Measurements from ENCODE around the gene TBC1D4.
"Not testable (repeated sequence)": the region's sequence is repeated elsewhere in the genome, so short reads cannot be mapped to it uniquely, and the experiment has no call there.

TBC1D4 gene

DNA sequence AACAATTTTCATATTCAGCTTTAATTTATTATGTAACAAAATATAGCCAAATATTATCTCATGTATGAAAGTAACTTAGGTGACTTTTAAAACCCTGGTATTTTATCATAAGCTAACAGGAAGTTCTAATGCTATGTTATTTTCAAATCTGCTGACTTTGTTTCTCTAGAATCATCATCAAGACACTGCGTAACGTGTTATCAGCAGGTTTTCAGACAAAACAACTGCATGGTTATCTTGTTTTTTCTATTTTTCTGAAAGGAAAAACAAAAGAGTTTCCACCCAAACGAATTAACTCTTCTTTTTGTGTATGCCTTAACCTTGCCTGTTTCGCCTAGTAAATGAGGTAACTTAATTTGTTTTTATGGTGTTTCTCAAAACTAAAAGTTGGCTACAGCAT, 156.3 kb downstream of the TBC1D4 start:
- DNase-seq (ENCODE audit: low read depth in 2 of 2), result no peak

DNA sequence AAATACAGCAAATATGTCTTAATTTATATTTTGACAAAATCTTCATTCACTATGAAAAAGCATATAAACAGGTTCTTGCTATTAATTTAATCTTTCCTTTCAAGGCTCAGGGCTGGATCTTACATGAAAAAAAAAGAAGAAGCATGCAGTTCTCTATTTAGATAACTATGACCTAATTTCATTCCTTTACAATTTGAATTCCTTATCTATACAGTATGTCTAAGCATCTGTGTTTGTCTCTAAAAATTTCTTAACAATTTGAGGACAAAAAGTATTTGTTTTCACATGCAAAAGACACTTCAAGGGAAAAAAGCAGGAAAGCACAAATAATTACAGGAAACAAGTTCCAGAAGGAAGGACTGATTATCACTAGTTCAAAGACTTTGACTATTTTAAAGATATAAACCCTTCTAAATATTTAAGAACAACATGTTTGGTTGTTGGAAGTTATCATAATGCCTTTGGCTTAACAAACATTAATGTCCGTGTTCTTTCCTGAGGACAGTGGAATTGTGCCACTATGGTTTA, 157.5 kb downstream of the TBC1D4 start:
- DNase-seq (ENCODE audit: low read depth in 2 of 2), result no peak

DNA sequence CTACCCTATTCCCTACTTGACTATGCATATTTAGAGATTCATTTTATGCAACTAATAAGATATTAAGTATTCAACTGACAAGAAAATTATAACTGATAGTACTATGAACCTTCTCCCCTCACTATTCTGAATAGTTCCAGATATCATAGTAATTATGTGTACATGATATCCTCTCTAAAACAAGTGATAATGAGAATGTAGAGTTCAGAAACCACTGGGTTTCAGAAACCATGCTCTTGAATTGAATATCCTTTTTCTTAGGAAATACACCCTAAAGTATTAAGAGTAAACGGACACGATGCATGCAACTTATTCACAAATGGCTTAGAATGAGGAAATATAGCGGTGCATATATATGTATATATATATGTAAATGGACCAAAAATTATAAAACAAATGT, 160.9 kb downstream of the TBC1D4 start:
- DNase-seq (ENCODE audit: low read depth in 2 of 2), result no peak

DNA sequence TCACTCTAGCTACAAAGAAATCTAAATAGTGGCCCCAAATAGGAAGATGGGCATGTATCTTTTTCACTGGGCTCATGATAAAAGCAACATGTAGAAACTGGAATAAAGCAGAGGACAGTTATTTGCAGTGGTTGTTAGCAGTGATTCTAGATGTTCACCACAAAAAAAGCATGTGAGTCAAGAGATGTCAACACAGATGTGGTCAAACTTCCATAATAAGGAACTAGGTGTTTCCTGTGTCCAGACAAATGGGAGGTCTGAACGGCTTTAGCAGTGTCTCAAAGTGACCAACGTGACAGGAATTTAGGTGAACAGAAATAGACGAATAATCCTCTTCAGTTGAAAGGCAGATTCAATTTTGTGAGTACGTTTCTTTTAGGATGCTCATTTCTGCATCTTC, 162.7 kb downstream of the TBC1D4 start:
- no peak for DNase-seq (ENCODE audit: low read depth in 2 of 2)

DNA sequence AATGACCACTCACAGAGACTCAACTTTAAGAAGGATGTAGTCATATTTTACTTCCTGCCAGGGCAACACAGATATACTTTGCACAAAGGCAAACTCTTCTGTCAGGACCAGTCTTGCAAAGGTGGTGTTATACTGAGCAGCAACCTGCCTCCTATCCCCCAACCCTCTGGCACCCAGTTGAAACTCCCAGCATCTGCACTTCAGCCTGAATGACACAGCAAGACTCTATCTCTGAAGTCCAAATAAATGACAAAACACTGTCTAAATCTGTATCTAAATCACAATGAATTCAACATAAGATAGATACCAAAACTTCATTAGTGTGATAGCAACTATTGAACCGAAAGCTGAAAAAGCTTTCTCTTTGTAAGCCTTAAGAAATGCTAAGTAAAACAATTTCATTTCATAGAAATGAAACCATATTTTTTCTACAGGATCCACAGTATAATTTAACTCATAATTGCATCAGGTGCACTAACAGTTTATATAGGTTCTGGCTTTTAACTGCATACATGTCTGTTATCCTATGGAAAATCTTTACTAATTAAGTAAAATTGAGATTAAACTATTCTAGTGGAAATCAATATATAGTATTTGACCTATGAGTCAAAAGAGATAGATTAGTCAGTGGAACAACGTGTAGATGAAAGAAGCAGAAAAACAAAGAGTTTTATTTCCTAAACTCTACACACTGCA, 163.7 kb downstream of the TBC1D4 start:
- no peak for DNase-seq (ENCODE audit: low read depth in 2 of 2)

DNA sequence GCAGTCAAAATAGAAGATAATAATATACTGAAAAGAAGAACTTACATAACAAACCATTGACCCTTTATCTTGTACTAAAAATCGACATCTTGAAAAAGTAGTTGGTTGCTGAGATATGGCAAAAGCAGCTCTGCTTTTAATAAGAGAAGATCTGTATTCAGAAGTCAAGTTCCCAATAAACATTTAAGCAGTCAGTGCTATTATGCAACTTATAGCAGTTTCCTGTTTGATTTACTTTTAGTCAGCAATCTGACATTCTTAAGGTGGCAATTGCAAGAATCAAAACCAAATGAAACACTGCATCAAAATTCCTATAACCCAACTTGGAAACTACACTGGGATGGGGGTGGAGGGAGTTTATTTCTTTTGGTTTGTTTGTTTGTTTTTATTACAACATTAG, 165.5 kb downstream of the TBC1D4 start:
- DNase-seq (ENCODE audit: low read depth in 2 of 2), result no peak

DNA sequence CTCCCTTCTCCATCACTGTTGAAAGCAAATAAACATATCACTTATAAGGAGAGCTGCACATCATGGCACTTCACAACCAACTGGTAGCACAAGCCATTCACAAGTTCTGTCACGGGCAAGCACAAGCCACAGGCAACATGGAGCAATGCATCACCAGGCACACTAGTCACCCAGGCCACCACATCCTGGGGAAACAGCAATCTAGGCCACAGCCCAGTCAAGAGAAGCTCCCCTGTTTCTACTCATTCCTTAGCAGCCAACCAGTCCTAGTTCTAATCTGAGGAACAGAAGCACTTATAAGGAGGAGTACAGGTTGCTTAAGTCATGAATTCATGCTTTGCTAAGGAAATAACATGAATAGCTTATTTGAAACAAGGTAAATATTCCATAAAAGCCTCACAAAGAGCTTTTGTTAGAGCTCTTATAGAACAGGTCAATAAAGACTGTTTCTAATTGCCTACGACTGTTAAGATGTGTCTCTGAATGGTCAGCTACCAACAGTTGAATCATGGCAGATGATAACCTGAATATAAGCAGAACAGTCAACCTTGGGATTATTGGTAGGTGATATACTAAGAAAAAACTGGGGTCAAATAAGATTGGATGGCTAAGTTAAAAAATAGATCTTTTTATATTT, 169.0 kb downstream of the TBC1D4 start:
- peak in 1 of 2 donors; percentile 30 for DNase-seq (ENCODE audit: low read depth in 2 of 2)

DNA sequence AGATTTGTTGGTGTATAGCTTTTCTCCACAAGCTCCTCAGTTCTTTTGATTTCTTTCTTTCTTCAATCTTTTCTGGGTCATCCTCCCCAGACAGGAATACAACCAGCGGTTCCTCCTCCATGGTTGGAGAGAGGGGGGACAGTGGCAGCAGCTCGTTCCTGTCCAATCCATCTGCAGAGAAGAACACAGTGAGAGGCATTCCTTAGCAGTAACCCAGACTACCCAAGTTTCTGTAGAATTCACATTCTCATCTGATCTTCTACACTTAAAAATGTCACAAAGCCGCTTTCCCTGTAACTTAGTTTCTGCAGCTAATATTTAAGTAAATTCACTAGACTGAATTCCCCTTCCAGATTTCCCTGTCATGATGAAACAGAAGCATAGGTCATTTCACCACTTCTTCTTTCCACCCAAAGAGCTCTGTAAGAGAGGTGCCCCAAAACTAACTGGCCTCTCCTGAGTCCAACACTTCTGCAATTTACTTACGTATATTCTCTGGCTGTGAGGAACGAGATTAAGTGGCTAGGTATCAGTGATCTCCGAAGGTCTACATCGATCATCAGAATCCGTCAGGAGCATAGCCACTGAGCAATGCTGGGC, 171.9 kb downstream of the TBC1D4 start:
- DNase-seq (ENCODE audit: low read depth in 2 of 2), result no peak

DNA sequence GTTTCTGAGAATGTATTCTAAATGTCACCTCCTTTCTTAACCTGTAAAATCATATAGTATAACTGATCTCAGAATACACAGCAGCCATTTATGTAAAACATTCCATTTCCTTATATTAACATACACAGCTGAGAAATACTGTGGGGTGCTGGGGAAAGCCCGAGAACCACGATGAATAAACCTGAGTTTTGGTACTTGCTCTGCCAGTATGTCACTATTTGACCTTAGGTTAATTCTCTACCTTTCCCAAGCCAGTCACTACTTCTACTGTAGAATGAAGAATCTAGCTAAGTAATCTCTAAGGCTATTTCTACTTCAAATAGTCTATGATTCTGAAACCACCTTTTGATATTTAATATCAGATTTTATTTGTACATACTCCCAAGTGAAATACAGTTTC, 173.7 kb downstream of the TBC1D4 start:
- peak in 1 of 2 donors; percentile 19 for DNase-seq (ENCODE audit: low read depth in 2 of 2)

DNA sequence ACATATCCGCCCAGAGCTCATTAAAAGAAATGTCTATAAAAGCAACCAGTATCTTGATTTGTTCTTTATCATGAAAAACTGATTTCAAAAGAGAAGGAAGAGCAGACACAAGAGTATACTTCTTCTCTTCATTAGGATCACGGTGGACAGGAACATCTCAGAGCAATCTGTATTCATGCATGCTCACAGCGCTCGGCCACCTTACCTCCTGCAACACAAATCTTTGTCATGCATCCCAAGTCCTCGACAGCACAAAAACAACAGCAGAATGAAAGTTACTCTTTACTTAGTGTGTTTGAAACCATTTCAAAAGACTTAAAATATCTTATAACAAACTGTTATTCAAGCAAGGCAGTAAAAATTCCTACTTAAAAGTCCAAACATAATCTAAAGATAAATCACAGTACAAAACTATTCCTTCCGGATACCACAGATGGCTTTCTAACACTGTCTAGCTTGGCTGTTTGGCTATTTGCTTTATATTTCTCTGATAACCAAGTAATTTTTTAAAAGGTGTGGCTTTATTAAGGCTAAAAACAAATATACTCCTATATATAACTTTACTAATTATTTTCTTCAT, 174.5 kb downstream of the TBC1D4 start:
- DNase-seq (ENCODE audit: low read depth in 2 of 2), result no peak

DNA sequence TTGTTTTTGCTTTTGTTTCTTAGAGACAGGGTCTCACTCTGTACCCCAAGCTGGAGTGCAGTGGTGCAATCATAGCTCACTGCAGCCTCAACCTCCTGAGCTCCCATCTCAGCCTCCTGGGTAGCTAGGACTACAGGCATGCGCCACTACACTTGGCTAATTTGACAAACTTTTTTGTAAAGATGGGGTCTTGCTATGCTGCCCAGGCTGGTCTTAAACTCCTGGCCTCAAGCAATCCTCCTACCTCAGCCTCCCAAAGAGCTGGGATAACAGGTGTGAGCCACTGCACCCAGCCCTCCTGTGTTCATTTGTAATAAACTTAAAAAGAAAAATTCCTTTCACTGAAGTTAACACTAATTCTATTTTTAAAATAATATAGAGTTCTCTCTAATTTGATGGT, 175.0 kb downstream of the TBC1D4 start:
- DNase-seq (ENCODE audit: low read depth in 2 of 2), result not testable (repeated sequence)

DNA sequence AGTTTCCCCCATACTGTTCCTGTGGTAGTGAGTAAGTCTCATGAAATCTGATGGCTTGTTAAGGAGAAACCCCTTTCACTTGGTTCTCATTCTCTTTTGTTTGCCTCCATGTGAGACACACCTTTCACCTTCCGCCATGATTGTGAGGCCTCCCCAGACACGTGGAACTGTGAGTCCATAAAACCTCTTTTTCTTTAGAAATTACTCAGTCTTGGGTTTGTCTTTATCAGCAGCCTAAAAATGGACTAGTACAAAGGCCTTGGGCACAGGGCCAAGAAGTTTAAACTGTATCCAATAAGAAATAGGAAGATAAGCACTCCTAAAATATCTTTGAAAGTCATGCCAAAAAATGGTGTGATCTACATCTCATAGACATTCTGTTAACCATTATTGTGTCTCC, 176.9 kb downstream of the TBC1D4 start:
- DNase-seq (ENCODE audit: low read depth in 2 of 2), result no peak

DNA sequence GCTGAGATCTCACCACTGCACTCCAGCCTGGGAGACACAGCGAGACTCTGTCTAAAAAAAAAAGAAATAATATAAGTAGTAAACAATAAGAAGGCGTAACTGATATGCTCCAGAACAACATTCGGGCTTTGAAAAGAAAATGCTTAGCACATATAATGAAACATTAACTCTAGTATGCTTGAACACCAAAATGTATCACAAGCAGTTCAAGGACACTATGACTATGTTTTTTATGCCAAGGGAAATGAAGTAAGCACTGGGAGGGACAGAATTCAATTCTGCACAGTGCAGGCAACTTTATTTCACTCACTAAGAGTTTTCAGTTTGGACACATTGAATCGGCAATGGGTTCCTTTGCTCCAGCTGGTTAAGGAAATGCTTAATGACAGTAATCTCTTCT, 178.7 kb downstream of the TBC1D4 start:
- no peak for DNase-seq (ENCODE audit: low read depth in 2 of 2)

DNA sequence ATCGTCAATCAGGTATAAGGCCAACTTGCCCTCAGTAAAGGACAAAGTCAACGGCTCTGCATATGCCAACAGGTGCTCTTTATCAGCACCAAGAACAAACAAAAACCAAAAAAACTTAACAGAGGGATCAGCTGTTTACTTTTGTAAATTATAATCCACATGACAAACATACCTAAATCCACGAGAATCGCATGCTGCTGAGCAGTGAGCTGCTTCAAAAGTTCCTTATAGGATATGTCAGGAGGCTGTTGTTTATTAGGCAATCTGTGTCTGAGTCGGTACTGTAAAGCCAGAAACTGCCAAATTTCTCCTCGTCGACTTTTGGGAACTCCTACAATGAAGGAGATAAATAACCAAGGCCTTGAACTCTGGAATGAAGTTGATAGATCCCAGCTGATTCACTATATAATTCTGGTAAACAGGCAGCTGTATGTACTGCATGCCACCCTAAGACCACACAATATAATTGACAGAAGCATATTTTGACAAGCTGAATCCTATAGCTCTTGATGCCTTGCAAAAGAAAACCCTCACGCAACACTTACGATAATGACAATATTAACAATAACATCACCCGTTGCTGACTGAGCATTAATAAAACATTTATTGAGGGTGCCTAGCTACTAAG, 179.8 kb downstream of the TBC1D4 start:
- no peak for DNase-seq (ENCODE audit: low read depth in 2 of 2)

DNA sequence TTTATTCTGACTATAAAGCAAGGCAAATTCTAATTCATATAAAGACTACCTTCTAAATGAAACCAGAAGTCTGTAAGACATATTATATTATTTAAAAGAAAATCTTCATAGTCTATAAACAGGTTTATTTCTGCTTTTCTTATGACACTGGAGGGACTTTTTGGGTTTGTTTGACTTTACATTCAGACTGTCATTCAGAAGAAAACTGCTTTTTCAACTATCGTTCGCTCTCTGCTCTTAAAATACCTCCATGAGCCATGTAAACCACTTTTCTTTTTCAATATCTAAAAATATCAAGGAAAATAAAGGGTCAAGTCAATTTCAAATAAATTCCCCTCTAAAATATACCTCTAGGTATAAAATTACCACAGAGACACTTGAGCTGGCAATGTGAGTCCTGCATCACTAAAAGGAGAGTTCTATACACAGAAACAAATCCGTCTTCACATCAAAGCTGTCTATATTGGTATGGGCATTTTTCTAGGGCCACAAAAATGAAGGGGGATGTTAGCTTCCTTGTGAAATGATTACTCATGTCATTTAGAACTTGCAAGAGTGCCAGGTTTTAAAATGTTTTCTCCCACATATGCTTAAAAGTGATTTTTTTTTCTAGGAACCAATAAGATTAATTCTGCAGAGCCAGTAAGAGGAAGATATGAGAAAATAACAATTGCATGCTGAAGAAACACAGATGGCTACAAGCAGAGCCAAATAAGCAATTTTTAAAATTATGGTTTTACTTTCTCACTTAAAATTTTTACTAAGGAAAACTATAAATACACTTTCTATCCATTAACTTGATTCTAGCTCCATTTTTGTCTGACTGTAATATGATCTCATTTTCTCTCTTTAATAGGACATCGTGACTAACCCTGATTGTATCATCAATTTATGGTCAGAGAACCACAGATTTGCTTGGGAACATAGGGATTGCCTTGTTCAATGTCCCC, 181.8 kb downstream of the TBC1D4 start:
- no peak for DNase-seq (ENCODE audit: low read depth in 2 of 2)

DNA sequence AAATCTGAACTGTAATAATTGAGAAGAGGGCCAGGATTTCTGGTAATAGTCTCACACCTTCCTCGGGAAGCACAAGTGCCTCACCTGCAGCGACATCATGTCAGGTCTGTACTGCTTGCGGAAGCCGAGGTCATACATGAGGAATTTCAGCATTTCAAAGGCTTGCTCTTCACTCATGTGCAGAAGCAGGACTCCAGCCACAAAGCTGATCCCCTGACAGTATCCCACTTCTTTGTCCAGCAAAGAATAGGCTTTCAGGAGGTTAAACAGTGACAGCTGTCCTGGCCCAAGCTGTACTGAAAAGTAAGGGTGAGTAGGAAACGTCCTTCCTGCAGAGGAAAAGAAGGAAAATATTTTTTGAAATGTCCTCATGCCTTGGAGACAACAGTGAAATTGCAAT, 182.7 kb downstream of the TBC1D4 start:
- no peak for DNase-seq (ENCODE audit: low read depth in 2 of 2)

DNA sequence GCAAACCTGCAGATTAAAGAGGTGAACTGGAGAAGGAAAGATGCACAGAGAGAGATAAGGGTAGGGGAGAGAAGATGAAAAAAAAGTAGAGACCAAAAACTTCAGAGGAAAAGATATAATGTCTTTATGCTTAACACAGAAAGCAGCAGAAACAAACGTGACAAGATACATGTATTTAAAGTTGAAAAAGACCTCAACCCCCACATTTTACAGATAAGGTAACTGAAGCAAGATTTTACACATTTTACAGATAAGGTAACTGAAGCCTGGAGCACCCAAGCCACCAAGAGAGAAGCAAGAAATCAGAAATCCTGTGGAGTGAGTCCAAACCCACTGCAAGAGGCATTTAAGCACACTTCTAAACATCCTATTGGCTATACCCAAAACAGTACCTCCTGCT, 185.3 kb downstream of the TBC1D4 start:
- no peak for DNase-seq (ENCODE audit: low read depth in 2 of 2)

DNA sequence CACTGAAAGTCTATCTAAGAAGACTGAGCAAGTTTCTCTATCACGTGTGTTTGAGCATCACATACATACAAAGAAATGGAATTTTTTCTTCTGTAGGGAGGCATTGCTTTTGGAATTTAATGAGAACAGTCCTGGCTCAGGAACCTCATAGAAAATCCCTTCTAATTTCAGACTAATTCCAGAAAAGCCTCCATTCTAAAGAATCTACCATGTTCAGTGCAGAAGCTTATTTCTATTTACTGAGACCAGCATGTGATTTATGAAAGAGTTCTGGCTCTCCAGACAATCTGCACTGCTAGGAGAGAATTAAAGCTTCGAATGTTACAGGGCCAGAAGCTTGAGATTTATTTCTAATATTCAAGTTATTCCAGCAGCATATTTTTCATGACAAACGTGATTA, 186.8 kb downstream of the TBC1D4 start:
- DNase-seq (ENCODE audit: low read depth in 2 of 2), result no peak

DNA sequence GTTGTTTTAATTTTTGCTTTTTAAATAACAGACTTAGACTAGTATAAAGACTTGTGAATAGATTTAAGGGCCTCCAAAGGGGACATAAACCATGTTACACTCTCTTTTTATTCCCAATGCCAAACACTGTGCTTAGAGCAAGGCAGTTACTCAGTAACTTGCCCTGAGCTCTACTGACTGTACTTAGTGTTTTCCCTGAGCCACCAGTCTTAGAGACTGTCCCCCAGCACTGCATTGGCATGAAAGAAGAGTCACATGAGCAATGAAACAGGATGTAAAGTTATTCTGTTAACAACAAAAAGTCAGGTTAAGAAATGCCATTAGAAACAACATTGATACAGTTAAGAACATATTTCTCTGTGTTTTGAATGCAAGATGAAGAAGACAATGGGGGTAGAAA, 187.9 kb downstream of the TBC1D4 start:
- DNase-seq (ENCODE audit: low read depth in 2 of 2), result no peak

DNA sequence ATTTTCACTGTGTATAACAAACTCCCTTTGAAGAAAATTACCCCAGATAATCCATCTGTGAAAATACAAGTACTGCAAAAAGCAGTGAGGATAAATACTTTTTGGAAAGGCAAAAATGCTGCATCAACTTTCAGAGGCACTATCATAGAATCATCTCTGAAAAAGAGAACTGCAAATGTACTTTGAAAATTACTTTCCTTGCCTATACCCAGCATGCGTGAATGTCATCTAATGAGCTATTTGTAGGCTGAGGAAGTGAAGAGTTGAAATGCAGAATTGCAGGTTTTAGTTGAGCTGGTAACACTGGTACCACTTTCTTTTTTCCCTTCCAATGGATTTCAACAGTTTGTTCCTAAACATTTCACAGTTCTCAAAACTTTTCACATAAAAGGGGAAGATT, 196.7 kb downstream of the TBC1D4 start:
- DNase-seq (ENCODE audit: low read depth in 2 of 2), result no peak

DNA sequence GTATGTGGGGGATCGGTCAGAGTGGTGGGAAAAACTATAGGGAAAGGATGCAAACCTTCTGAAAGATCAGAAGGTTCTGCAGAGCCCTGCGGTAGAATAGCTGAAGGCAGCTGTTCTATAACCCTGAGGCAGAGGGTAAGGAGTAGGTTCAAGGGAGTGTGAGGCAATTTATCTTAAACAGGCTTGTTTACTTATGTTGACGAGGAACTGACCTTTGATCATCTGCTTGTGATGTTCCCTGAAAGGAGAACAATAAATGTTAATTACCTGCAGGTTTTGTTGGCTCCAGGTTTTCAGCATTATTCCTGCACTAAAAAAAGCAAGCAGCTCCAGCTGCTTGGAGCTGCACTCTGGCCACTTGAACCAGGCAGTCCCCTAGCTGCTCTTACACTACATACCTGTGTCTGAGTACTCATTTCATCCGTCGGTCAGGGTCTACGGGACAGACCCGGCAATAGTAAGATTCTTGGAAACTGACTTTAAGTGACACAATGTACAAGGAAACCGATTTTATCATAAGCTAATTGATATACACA, 202.1 kb downstream of the TBC1D4 start:
- no peak for DNase-seq (ENCODE audit: low read depth in 2 of 2)

Measured in activated CD4-positive, alpha-beta T cell treated with anti-CD3 and anti-CD28 coated beads for 24 hours (primary cell).